ENCODE results near the gene ATF3.

DNA sequence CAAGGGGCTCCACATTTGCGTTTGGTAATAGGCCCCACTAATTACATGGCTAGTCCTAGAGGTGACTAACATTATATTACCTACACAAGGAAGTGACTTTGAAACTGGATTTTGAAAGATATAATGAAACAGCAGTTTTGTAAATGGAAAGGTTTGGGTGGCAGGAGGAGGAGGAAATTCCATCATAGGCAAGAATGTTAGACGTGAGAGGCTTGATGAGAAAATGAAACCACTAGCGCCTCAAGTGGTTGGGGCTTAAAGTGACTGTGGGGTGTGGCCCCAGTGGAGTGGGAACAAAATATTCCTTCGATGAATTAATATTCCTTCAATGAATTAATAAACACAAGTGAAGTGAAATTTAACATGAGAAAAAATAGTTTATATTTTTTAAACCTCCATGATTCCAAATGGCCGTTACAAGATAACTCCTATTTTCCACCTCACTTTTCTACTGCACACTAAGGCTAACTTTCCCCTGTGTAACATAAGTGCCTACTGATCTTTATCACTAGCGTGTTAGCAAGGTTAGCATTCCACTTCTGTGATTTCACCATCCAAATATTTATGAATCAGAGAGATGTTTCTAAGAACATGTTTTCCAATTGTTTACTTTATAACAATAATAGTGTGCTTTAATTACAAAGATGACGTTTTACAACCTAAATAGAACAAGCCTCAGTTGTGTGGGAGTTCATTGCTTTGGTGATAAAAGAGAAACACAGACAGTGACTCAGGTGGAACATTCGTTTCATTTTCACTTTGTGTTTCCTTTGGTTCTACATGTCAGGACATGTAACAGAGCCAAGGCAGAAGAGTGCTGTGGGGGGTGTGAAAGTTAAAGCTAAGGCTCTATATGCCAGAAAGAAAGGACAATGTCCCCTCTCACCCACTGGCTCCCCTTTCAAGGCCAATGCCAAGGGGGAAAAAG lies 12.5 kb upstream of the ATF3 start:
- TF ChIP-seq, protein P1, sequence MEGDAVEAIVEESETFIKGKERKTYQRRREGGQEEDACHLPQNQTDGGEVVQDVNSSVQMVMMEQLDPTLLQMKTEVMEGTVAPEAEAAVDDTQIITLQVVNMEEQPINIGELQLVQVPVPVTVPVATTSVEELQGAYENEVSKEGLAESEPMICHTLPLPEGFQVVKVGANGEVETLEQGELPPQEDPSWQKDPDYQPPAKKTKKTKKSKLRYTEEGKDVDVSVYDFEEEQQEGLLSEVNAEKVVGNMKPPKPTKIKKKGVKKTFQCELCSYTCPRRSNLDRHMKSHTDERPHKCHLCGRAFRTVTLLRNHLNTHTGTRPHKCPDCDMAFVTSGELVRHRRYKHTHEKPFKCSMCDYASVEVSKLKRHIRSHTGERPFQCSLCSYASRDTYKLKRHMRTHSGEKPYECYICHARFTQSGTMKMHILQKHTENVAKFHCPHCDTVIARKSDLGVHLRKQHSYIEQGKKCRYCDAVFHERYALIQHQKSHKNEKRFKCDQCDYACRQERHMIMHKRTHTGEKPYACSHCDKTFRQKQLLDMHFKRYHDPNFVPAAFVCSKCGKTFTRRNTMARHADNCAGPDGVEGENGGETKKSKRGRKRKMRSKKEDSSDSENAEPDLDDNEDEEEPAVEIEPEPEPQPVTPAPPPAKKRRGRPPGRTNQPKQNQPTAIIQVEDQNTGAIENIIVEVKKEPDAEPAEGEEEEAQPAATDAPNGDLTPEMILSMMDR (conservative IDR thresholded peaks at IDR 0.05; ENCODE audit: low read length), result peak; percentile 70
- no peak for TF ChIP-seq EZH2phosphoT487 (IDR thresholded peaks at IDR 0.05; ENCODE audit: borderline replicate concordance)

All from Loucy (cell line).